GM12878 (cell line): ENCODE measurements around the gene HMGXB4. TPM values are rescaled to one million over a fixed set of nuclear protein-coding genes. Genes with fewer than 3 reads are reported as not detected.

ENCODE experiments used
- ASH2L ChIP-seq: fragments of 300-600, 200-600 bp; sonication (generic); IDR thresholded peaks from 2 replicates; pipeline ENCODE4 v1.6.1; 2017; ENCODE audit warnings: low read depth, mild to moderate bottlenecking, borderline replicate concordance
- ATF7 ChIP-seq: fragments of 450-650 bp; IDR thresholded peaks from 2 replicates; pipeline ENCODE4 v1.6.1; 2016; ENCODE audit warnings: low read depth, mild to moderate bottlenecking
- BACH1 ChIP-seq: fragments of 450-650 bp; IDR thresholded peaks from 2 replicates; pipeline ENCODE4 v1.6.1; 2017; ENCODE audit warnings: mild to moderate bottlenecking, borderline replicate concordance
- CREB1 ChIP-seq: IDR thresholded peaks from 2 replicates; pipeline ENCODE4 v1.6.1; 2012; ENCODE audit warnings: low read depth, mild to moderate bottlenecking, inconsistent platforms
- HDGF ChIP-seq: fragments of 450-650 bp; IDR thresholded peaks from 2 replicates; pipeline ENCODE4 v1.6.1; 2016; ENCODE audit warnings: antibody characterized with exemption
- JUND ChIP-seq: IDR thresholded peaks from 2 replicates; pipeline ENCODE4 v1.6.1; 2012; ENCODE audit warnings: low read depth, mild to moderate bottlenecking, low read length, improper control_type of control experiment, moderate library complexity
- NFXL1 ChIP-seq: fragments of 450-650 bp; IDR thresholded peaks from 2 replicates; pipeline ENCODE4 v1.6.1; 2017; ENCODE audit warnings: antibody characterized with exemption, mild to moderate bottlenecking, borderline replicate concordance
- NFYA ChIP-seq: IDR thresholded peaks from 2 replicates; pipeline ENCODE4 v1.6.1; 2011; ENCODE audit warnings: low read depth, mild to moderate bottlenecking, low read length, improper control_type of control experiment, borderline replicate concordance
- PAX5 ChIP-seq: IDR thresholded peaks from 2 replicates; pipeline ENCODE4 v1.6.1; 2011; ENCODE audit warnings: low read depth, low read length, borderline replicate concordance
- PML ChIP-seq: IDR thresholded peaks from 2 replicates; pipeline ENCODE4 v1.6.1; 2012; ENCODE audit warnings: low read length, inconsistent platforms
- POLR2AphosphoS5 ChIP-seq: IDR thresholded peaks from 2 replicates; pipeline ENCODE4 v1.6.1; 2011; ENCODE audit warnings: mild to moderate bottlenecking, low read length, inconsistent platforms
- RELA ChIP-seq: fragments of 450-650 bp; IDR thresholded peaks from 2 replicates; pipeline ENCODE4 v1.8.0; 2014; ENCODE audit warnings: borderline replicate concordance; ENCODE audit not compliant: partially characterized antibody
- SIX5 ChIP-seq: IDR thresholded peaks from 2 replicates; pipeline ENCODE4 v1.6.1; 2011; ENCODE audit warnings: mild to moderate bottlenecking, low read depth, low read length, moderate library complexity; ENCODE audit not compliant: severe bottlenecking
- SMAD1 ChIP-seq: fragments of 450-650 bp; IDR thresholded peaks from 2 replicates; pipeline ENCODE4 v1.6.1; 2018; ENCODE audit warnings: mild to moderate bottlenecking, low read depth; ENCODE audit not compliant: partially characterized antibody
- SMAD5 ChIP-seq: IDR thresholded peaks from 2 replicates; pipeline ENCODE4 v1.6.1; 2016; ENCODE audit warnings: antibody characterized with exemption, low read depth
- TCF7 ChIP-seq: IDR thresholded peaks from 2 replicates; pipeline ENCODE4 v1.6.1; 2014; ENCODE audit warnings: antibody characterized with exemption, borderline replicate concordance
- polyA plus RNA-seq, 11 experiments: library from polyadenylated mRNA; depleted of rRNA in 4 of 11; unstranded in 6 of 11; stranded (reverse) in 5 of 11; fragments of >200 nt; fragmentation: Nextera tagmentation in 4 of 11; fragmentation: Illumina TruSeq in 1 of 11; extraction: Ambion mirVana in 4 of 11; extraction: Trizol in 1 of 11; gene quantifications; 1 replicate in 1 of 11; 2 replicates in 10 of 11; pipeline versions ENCODE4 v1.2.1 to v1.2.3, GENCODE V29; 2011 to 2016; ENCODE audit warnings: inconsistent platforms in 2 of 11, missing spikeins in 2 of 11, low read depth in 1 of 11
- total RNA-seq, 4 experiments: library from RNA; depleted of rRNA in 3 of 4; stranded (reverse); fragments of >200 nt in 3 of 4; fragmentation: Illumina TruSeq in 1 of 4; extraction: Trizol in 1 of 4; gene quantifications; 2 replicates each; pipeline versions ENCODE4 v1.2.1 to v1.2.3, GENCODE V29; 2013 to 2021
- TF ChIP-seq, protein P1 (sequence below): fragments of 450-650 bp; IDR thresholded peaks from 2 replicates; pipeline ENCODE4 v1.6.1; 2018; ENCODE audit warnings: mild to moderate bottlenecking, low read depth, moderate library complexity; ENCODE audit not compliant: partially characterized antibody
- TF ChIP-seq, protein P2 (sequence below): fragments of 450-650 bp; formaldehyde crosslinking; IDR thresholded peaks from 2 replicates; pipeline ENCODE4 v1.4.0; 2022; ENCODE audit warnings: mild to moderate bottlenecking, moderate library complexity
- TF ChIP-seq, protein P3 (sequence below): fragments of 450-650 bp; IDR thresholded peaks from 2 replicates; pipeline ENCODE4 v1.6.1; 2017; ENCODE audit warnings: antibody characterized with exemption, mild to moderate bottlenecking, moderate library complexity
- TF ChIP-seq, protein P4 (sequence below): IDR thresholded peaks from 2 replicates; pipeline ENCODE4 v1.6.1; 2011; ENCODE audit warnings: borderline replicate concordance, low read depth, mild to moderate bottlenecking, moderate library complexity, mixed read lengths, low read length; ENCODE audit not compliant: insufficient read depth; ENCODE audit errors: extremely low read length

The HMGXB4 gene
- total and polyA plus RNA-seq, 10 of the 15 experiments (the other 5 are each of a cell fraction or from before 2014, with no cell fraction given): 15.5 to 44.5 (median 24.9) TPM

DNA sequence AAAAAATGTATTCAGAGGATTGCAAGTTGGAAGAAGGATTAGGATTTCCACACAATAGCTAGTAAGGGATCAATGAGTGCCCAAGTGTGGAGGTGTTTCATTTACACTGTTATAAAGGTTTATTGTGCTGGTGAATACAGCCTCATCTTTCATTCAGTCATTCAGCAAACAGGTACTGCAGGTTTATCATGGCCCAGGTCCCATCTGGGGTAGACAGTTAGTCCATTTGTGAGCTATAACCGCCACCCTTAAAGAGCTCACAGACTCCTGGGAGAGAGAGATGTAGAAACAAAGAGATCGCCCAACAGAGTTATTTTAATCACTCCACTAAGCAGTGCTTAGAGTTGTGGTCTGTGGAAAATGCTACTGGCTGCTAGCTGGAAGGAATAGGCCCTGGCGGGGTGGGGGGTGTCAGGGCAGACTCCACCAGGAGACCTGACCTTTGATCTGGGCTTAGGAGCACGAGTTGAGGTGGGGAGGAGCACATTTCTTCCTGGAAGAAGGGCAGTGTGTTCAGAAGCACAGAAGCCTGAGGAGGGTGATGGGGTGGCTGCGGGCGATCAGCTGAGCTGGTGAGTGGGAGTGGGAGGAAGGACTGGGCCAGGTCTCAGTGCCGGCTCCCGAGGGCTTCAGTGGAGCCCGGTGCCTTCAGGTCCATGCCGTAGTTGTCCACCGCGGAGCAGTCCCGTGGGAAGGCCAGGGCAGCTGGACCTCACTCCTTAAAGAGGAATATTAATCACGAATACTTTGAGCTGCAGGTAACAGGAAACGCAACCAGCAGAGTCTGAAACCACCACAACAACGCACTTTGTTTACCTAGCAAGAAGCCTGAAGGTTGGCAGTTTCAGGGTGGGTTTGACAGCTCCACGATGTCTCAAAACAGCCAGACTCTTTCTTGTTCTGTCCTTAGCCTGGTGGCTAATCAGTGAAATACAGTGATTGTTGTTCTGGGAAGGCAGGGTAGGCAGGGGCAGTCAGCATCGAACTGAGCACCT lies 53.6 kb downstream of the HMGXB4 start (continued):
- TF ChIP-seq, protein P1, sequence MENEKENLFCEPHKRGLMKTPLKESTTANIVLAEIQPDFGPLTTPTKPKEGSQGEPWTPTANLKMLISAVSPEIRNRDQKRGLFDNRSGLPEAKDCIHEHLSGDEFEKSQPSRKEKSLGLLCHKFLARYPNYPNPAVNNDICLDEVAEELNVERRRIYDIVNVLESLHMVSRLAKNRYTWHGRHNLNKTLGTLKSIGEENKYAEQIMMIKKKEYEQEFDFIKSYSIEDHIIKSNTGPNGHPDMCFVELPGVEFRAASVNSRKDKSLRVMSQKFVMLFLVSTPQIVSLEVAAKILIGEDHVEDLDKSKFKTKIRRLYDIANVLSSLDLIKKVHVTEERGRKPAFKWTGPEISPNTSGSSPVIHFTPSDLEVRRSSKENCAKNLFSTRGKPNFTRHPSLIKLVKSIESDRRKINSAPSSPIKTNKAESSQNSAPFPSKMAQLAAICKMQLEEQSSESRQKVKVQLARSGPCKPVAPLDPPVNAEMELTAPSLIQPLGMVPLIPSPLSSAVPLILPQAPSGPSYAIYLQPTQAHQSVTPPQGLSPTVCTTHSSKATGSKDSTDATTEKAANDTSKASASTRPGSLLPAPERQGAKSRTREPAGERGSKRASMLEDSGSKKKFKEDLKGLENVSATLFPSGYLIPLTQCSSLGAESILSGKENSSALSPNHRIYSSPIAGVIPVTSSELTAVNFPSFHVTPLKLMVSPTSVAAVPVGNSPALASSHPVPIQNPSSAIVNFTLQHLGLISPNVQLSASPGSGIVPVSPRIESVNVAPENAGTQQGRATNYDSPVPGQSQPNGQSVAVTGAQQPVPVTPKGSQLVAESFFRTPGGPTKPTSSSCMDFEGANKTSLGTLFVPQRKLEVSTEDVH: no peak
- TF ChIP-seq POLR2AphosphoS5 (no peak), TCF7 (no peak), RELA (no peak), SMAD5 (no peak), ASH2L (no peak), PAX5 (no peak), CREB1 (no peak), BACH1 (no peak), PML (no peak), NFYA (no peak), ATF7 (no peak), HDGF (no peak), NFXL1 (no peak), JUND (no peak), SIX5 (no peak), SMAD1 (no peak)
- TF ChIP-seq, protein P2, sequence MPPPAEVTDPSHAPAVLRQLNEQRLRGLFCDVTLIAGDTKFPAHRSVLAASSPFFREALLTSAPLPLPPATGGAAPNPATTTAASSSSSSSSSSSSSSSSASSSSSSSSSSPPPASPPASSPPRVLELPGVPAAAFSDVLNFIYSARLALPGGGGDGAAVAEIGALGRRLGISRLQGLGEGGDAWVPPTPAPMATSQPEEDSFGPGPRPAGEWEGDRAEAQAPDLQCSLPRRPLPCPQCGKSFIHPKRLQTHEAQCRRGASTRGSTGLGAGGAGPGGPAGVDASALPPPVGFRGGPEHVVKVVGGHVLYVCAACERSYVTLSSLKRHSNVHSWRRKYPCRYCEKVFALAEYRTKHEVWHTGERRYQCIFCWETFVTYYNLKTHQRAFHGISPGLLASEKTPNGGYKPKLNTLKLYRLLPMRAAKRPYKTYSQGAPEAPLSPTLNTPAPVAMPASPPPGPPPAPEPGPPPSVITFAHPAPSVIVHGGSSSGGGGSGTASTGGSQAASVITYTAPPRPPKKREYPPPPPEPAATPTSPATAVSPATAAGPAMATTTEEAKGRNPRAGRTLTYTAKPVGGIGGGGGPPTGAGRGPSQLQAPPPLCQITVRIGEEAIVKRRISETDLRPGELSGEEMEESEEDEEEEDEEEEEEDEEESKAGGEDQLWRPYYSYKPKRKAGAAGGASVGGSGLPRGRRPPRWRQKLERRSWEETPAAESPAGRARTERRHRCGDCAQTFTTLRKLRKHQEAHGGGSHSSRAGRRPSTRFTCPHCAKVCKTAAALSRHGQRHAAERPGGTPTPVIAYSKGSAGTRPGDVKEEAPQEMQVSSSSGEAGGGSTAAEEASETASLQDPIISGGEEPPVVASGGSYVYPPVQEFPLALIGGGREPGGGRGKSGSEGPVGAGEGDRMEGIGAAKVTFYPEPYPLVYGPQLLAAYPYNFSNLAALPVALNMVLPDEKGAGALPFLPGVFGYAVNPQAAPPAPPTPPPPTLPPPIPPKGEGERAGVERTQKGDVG (CRISPR knock-in tag): no peak
- TF ChIP-seq, protein P3, sequence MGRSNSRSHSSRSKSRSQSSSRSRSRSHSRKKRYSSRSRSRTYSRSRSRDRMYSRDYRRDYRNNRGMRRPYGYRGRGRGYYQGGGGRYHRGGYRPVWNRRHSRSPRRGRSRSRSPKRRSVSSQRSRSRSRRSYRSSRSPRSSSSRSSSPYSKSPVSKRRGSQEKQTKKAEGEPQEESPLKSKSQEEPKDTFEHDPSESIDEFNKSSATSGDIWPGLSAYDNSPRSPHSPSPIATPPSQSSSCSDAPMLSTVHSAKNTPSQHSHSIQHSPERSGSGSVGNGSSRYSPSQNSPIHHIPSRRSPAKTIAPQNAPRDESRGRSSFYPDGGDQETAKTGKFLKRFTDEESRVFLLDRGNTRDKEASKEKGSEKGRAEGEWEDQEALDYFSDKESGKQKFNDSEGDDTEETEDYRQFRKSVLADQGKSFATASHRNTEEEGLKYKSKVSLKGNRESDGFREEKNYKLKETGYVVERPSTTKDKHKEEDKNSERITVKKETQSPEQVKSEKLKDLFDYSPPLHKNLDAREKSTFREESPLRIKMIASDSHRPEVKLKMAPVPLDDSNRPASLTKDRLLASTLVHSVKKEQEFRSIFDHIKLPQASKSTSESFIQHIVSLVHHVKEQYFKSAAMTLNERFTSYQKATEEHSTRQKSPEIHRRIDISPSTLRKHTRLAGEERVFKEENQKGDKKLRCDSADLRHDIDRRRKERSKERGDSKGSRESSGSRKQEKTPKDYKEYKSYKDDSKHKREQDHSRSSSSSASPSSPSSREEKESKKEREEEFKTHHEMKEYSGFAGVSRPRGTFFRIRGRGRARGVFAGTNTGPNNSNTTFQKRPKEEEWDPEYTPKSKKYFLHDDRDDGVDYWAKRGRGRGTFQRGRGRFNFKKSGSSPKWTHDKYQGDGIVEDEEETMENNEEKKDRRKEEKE: no peak
- TF ChIP-seq, protein P4, sequence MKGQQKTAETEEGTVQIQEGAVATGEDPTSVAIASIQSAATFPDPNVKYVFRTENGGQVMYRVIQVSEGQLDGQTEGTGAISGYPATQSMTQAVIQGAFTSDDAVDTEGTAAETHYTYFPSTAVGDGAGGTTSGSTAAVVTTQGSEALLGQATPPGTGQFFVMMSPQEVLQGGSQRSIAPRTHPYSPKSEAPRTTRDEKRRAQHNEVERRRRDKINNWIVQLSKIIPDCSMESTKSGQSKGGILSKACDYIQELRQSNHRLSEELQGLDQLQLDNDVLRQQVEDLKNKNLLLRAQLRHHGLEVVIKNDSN: no peak
